Neural cell (in vitro differentiated cells): ENCODE results near the gene DOCK9. TPM values are rescaled to one million over a fixed set of nuclear protein-coding genes. Genes with fewer than 3 reads are reported as not detected.

Source experiments
- H2AFZ ChIP-seq: fragments of 200-600, 300-800 bp; sonication (generic), shearing (Covaris generic); 2 replicates; pipeline ENCODE4 v1.6.0; 2014; ENCODE audit warnings: low read depth, mild to moderate bottlenecking, antibody characterized with exemption, low read length, moderate library complexity
- H3F3A ChIP-seq: fragments of 200-600 bp; shearing (Covaris generic); 2 replicates; pipeline ENCODE4 v1.6.1; 2016; ENCODE audit warnings: mild to moderate bottlenecking, moderate library complexity, mixed read lengths, antibody characterized with exemption, low read length; ENCODE audit not compliant: insufficient read depth, poor library complexity, severe bottlenecking
- H3K27ac ChIP-seq: fragments of 200-600, 300-800 bp; sonication (generic), shearing (Covaris generic); 2 replicates; pipeline ENCODE4 v1.5.1; 2014; ENCODE audit warnings: mild to moderate bottlenecking, low read length, moderate library complexity
- H3K27me3 ChIP-seq: fragments of 300-800, 200-600 bp; sonication (generic), shearing (Covaris generic); 2 replicates; pipeline ENCODE4 v1.6.0; 2014; ENCODE audit warnings: mild to moderate bottlenecking, low read depth, low read length, moderate library complexity; ENCODE audit not compliant: insufficient read depth
- H3K36me3 ChIP-seq: fragments of 300-800, 200-600 bp; sonication (generic), shearing (Covaris generic); 2 replicates; pipeline ENCODE4 v1.5.1; 2014; ENCODE audit warnings: mild to moderate bottlenecking, antibody characterized with exemption, low read length, moderate library complexity; ENCODE audit not compliant: insufficient read depth
- H3K4me2 ChIP-seq: fragments of 300-800, 200-600 bp; sonication (generic), shearing (Covaris generic); 2 replicates; pipeline ENCODE4 v1.6.0; 2014; ENCODE audit warnings: mild to moderate bottlenecking, low read length
- H3K4me3 ChIP-seq: fragments of 300-800, 200-600 bp; sonication (generic), shearing (Covaris generic); 2 replicates; pipeline ENCODE4 v1.5.1; 2014; ENCODE audit warnings: mild to moderate bottlenecking, low read length, moderate library complexity
- H3K79me2 ChIP-seq: fragments of 200-600 bp; shearing (Covaris generic); replicated peaks from 2 replicates; pipeline ENCODE4 v1.6.0; 2014; ENCODE audit warnings: mild to moderate bottlenecking, low read length, moderate library complexity; ENCODE audit not compliant: insufficient read depth
- H3K9ac ChIP-seq: fragments of 300-800, 200-600 bp; sonication (generic), shearing (Covaris generic); 2 replicates; pipeline ENCODE4 v1.6.1; 2016; ENCODE audit warnings: mild to moderate bottlenecking, low read length, mixed read lengths
- H3K9me2 ChIP-seq: fragments of 200-600 bp; shearing (Covaris generic); 2 replicates; pipeline ENCODE4 v1.6.1; 2016; ENCODE audit warnings: mild to moderate bottlenecking, low read length, mixed read lengths; ENCODE audit not compliant: insufficient read depth
- H3K9me3 ChIP-seq: fragments of 200-600, 300-800 bp; sonication (generic), shearing (Covaris generic); 2 replicates; pipeline ENCODE4 v1.6.1; 2016; ENCODE audit warnings: mild to moderate bottlenecking, mixed run types, low read length, moderate library complexity, mixed read lengths
- H4K20me1 ChIP-seq: fragments of 200-600 bp; shearing (Covaris generic); 2 replicates; pipeline ENCODE4 v1.6.1; 2016; ENCODE audit warnings: mild to moderate bottlenecking, mixed run types; ENCODE audit not compliant: insufficient read depth
- EP300 ChIP-seq: fragments of 450-650 bp; conservative IDR thresholded peaks from 2 replicates; pipeline ENCODE4 v1.6.1; 2014; ENCODE audit warnings: antibody characterized with exemption, mild to moderate bottlenecking, moderate library complexity; ENCODE audit not compliant: poor library complexity, severe bottlenecking
- EZH2 ChIP-seq: fragments of 200-600, 300-800 bp; shearing (Covaris generic), sonication (generic); IDR thresholded peaks from 2 replicates; pipeline ENCODE4 v1.6.1; 2014; ENCODE audit warnings: antibody characterized with exemption, low read length, borderline replicate concordance, mild to moderate bottlenecking; ENCODE audit not compliant: insufficient read depth, poor library complexity, severe bottlenecking
- MXI1 ChIP-seq: fragments of 450-650 bp; conservative IDR thresholded peaks from 2 replicates; pipeline ENCODE4 v1.6.1; 2014; ENCODE audit warnings: antibody characterized with exemption, mild to moderate bottlenecking; ENCODE audit not compliant: poor library complexity, severe bottlenecking
- POLR2AphosphoS5 ChIP-seq: IDR thresholded peaks from 2 replicates; pipeline ENCODE4 v1.6.1; 2012
- RAD21 ChIP-seq: fragments of 450-650 bp; conservative IDR thresholded peaks from 2 replicates; pipeline ENCODE4 v1.6.1; 2014; ENCODE audit warnings: antibody characterized with exemption, mild to moderate bottlenecking, moderate library complexity
- SMC3 ChIP-seq: fragments of 450-650 bp; conservative IDR thresholded peaks from 2 replicates; pipeline ENCODE4 v1.6.1; 2014; ENCODE audit warnings: antibody characterized with exemption, mild to moderate bottlenecking, moderate library complexity; ENCODE audit not compliant: poor library complexity
- TAF1 ChIP-seq: IDR thresholded peaks from 2 replicates; pipeline ENCODE4 v1.6.1; 2012; ENCODE audit warnings: low read depth
- polyA plus RNA-seq: library from polyadenylated mRNA; depleted of rRNA; stranded (reverse); fragments of >200 nt; gene quantifications from 2 replicates; pipeline ENCODE4 v1.2.3, GENCODE V29; 2014
- TF ChIP-seq, protein P1 (sequence below): fragments of 450-650 bp; IDR thresholded peaks from 2 replicates; pipeline ENCODE4 v1.5.1; 2014; ENCODE audit warnings: antibody characterized with exemption, mild to moderate bottlenecking, moderate library complexity; ENCODE audit not compliant: poor library complexity, severe bottlenecking
- TF ChIP-seq, protein P2 (sequence below): IDR thresholded peaks from 2 replicates; pipeline ENCODE4 v1.6.1; 2012; ENCODE audit warnings: borderline replicate concordance

DOCK9 gene
- polyA plus RNA-seq, 1 donor from 2014 or later: 11.4 TPM

DNA sequence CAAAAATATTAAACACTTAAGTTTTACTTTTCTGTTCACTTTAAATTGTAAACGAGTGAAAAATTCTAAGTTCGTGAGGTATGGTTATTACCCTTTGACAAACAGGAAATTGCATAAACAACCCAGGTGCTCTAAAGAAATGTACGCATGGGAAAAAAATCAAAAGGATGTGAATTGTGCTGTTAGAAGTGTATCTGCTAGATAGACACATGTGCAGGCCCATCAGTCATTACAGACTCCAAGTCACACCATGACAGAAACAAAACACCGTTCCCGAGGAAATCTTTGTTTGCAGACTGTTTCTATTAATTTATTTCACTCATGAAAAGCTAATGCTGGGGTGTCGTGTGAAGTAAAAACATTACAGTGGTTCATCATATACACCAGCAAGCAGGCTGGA, 17.0 kb upstream of the DOCK9 start:
- Histone ChIP-seq H3K36me3 (no peaks in the 10 kb centered on the region), H3K9ac (no peak overlapping the region), H3K4me2 (no peak overlapping the region), H3K9me2 (no peaks in the 10 kb centered on the region), H3K79me2 (no peaks in the 10 kb centered on the region), H4K20me1 (no peaks in the 10 kb centered on the region), H3F3A (no peaks in the 10 kb centered on the region), H3K4me3 (no peak overlapping the region), H3K9me3 (no peaks in the 10 kb centered on the region), H3K27me3 (no peaks in the 10 kb centered on the region), H3K27ac (no peak overlapping the region), H2AFZ (no peak overlapping the region)
- TF ChIP-seq EP300 (no peak), POLR2AphosphoS5 (no peak), MXI1 (no peak), TAF1 (no peak), EZH2 (no peak), SMC3 (no peak), RAD21 (no peak)
- TF ChIP-seq, protein P1, sequence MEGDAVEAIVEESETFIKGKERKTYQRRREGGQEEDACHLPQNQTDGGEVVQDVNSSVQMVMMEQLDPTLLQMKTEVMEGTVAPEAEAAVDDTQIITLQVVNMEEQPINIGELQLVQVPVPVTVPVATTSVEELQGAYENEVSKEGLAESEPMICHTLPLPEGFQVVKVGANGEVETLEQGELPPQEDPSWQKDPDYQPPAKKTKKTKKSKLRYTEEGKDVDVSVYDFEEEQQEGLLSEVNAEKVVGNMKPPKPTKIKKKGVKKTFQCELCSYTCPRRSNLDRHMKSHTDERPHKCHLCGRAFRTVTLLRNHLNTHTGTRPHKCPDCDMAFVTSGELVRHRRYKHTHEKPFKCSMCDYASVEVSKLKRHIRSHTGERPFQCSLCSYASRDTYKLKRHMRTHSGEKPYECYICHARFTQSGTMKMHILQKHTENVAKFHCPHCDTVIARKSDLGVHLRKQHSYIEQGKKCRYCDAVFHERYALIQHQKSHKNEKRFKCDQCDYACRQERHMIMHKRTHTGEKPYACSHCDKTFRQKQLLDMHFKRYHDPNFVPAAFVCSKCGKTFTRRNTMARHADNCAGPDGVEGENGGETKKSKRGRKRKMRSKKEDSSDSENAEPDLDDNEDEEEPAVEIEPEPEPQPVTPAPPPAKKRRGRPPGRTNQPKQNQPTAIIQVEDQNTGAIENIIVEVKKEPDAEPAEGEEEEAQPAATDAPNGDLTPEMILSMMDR: no peak
- TF ChIP-seq, protein P2, sequence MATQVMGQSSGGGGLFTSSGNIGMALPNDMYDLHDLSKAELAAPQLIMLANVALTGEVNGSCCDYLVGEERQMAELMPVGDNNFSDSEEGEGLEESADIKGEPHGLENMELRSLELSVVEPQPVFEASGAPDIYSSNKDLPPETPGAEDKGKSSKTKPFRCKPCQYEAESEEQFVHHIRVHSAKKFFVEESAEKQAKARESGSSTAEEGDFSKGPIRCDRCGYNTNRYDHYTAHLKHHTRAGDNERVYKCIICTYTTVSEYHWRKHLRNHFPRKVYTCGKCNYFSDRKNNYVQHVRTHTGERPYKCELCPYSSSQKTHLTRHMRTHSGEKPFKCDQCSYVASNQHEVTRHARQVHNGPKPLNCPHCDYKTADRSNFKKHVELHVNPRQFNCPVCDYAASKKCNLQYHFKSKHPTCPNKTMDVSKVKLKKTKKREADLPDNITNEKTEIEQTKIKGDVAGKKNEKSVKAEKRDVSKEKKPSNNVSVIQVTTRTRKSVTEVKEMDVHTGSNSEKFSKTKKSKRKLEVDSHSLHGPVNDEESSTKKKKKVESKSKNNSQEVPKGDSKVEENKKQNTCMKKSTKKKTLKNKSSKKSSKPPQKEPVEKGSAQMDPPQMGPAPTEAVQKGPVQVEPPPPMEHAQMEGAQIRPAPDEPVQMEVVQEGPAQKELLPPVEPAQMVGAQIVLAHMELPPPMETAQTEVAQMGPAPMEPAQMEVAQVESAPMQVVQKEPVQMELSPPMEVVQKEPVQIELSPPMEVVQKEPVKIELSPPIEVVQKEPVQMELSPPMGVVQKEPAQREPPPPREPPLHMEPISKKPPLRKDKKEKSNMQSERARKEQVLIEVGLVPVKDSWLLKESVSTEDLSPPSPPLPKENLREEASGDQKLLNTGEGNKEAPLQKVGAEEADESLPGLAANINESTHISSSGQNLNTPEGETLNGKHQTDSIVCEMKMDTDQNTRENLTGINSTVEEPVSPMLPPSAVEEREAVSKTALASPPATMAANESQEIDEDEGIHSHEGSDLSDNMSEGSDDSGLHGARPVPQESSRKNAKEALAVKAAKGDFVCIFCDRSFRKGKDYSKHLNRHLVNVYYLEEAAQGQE: no peak

DNA sequence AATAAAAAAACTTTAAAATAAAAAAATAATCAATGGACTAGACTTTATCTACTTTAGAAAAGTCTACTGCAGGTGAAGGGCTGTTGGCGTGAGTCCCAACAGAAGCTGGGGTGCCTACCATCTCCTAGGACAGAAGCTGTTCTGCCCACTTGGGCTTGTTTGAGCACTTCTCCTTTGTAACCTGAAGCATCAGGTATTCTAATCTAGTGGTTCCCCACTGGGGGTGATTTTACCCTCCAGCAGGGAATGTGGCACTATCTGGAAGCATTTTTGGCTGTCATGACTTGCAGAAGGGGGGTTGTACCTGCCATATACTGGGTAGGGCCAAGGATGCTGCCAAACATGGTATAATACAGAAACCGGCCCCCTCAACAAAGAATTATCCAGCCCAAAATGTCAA, 16.2 kb upstream of the DOCK9 start:
- Histone ChIP-seq H3K27ac (no peak overlapping the region), H3K36me3 (no peaks in the 10 kb centered on the region), H3K27me3 (no peaks in the 10 kb centered on the region), H4K20me1 (no peaks in the 10 kb centered on the region), H3K4me2 (no peak overlapping the region), H3K79me2 (no peaks in the 10 kb centered on the region), H3K9me2 (no peaks in the 10 kb centered on the region), H3K9ac (no peak overlapping the region), H3F3A (no peaks in the 10 kb centered on the region), H3K9me3 (no peaks in the 10 kb centered on the region), H2AFZ (no peak overlapping the region), H3K4me3 (no peak overlapping the region)
- TF ChIP-seq MXI1 (no peak), EZH2 (no peak), SMC3 (no peak), RAD21 (no peak), POLR2AphosphoS5 (no peak), TAF1 (no peak), EP300 (no peak)
- TF ChIP-seq, protein P1: no peak
- TF ChIP-seq, protein P2: no peak
